Stimulated activated naive CD4-positive, alpha-beta T cell treated with Interleukin-2 at 50 U/mL for 16 hours (primary cell): ENCODE measurements around the gene ARHGAP30.
"Not testable (repeated sequence)": the region's sequence is repeated elsewhere in the genome, so short reads cannot be mapped to it uniquely, and the experiment has no call there.

ENCODE experiments used
- DNase-seq: peaks from one replicate; lab custom pipeline; 2025; lab: John Stamatoyannopoulos, UW

ARHGAP30 gene

DNA sequence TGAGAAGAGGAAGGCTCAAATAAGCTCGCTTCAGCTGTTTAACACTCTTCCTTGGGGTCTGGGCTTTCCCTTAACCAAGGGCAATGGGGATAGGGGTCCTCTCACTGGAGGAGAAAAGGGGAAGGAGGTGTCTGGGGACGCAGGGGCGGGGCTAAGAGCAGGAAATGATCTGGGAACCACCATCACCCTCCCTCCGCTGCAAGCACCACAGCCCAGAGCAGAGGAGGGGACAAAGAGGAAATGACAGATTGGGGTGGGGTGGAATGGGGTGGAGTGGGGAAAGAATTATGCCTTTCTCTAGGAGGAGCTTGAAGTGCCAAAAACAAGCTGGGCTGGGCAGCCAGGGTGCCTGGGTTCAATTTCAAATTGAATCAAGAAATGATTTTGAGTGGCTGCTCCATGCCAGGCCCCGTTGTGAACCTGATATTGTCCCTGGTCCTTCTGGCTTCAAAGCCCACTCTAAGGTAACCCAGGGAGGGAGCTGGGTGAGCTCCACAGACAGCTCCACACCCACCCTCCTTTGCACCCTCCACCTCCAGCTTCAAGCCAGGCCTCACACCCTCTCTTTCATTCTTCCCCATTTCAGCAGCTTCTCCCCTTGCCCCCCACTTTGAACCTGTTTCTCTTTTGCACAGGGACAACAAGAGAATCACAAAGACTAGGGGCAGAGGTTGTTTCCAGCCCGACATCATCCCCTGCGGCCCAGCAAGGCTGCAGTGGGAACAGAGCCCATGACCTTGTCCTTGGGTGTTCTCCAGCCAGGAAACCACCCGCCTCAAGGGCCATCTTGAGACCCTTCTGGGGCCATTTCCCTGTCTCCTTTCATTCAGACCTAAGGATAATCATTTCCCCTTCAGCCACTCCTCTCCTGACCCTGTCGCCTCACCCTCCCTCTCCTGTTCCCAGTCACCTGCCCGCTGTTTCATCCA lies 1.1 kb downstream of the ARHGAP30 start:
- DNase-seq = peak; percentile 74

DNA sequence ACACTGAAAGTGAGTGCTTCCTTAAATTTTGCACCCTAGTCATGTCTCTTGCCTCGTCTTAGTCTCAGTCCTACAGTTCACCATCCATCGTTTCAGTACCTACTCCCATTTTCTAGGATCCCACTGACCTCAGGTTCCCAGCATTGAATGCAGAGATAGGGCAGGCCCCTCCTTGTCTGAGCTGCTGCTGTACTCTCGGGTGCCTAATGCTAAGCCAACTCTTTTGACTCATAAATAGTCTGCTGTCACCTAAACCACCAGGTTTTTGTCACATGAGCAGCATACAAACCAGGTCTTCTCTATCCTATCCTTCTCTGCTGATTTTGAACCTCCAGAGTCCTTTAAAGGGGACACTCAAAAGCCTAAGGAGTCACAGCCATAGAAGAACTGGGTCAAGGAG lies 3.0 kb downstream of the ARHGAP30 start:
- peak; percentile 15 for DNase-seq

DNA sequence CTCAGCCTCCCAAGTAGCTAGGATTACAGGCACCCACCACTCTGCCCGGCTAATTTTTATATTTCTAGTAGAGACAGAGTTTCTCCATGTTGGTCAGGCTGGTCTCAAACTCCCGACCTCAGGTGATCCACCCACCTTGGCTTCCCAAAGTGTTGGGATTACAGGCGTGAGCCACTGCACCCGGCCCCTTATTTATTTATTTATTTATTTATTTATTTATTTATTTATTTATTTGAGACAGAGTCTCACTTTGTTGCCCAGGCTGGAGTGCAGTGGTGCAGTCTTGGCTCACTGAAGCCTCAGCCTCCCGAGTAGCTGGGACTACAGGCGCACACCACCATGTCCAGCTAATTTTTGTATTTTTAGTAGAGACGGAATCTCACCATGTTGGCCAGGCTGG lies 4.0 kb downstream of the ARHGAP30 start:
- DNase-seq = not testable (repeated sequence)

DNA sequence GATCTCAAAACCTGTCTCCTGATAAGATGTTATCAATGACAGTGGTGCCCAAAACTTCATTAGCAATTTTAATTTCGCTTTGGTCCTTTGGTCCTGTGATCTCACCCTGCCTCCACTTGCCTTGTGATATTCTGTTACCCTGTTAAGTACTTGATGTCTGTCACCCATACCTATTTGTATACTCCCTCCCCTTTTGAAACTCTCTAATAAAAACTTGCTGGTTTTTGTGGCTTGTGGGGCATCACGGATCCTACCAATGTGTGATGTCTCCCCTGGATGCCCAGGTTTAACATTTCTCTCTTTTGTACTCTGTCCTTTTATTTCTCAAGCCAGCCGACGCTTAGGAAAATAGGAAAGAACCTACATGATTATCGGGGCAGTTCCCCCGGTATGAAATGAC lies 5.8 kb downstream of the ARHGAP30 start:
- DNase-seq = not testable (repeated sequence)

DNA sequence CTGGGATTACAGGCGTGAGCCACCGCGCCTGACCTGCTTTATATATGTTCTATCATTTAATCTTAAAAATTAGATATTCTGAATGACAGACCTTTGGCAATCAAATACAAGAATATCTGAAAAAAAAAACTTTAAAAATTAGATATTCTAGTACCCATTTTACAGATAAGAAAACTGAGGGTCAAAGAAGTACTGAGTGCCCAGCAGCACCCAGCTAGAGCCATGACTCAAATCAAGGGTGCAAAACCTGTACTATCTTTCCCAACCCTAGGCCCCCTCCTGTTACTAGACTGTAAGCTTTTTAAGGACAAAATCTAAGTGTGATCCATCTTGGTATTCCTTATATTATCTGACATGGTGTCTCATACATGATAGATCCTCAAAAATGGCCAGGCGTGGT lies 8.3 kb downstream of the ARHGAP30 start:
- DNase-seq = no peak

DNA sequence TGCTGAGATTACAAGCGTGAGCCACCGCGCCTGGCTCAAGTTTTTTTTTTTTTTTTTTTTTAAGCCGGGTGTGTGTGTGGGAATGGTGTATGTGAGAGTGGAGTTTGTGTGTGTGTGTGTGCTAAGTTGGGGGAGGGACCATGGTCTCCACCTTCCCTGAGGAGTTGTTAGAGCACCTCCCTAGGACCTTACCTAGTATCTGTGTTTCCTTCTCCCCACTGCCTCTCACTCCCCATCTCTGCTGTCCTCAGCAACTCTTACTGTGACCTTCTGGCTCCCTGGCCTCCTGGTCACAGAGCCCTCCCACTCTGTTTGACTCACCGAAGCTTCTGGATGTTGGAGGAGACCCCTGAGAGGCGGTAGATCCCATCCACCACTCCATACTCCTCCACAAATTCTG lies 10.4 kb downstream of the ARHGAP30 start:
- DNase-seq = no peak

DNA sequence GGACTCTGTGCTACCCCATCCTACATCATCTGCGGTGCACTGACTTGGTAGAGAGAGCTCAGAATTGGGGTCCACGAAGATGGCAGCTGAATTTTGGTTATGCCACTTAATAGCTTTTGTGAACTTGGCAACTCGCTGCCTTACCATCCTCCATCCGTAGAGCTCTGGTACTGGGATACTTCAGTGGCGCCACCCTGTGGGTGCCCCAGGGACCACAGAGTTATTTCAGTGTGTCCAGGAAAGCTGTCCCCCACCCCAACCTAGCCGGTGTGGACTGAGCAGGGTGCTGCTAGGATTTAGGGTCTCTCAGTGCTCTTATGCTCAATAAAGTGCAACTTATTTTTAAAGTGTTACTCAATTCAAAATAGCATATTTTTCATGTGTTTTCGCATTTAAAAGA lies 14.9 kb downstream of the ARHGAP30 start:
- DNase-seq = no peak

DNA sequence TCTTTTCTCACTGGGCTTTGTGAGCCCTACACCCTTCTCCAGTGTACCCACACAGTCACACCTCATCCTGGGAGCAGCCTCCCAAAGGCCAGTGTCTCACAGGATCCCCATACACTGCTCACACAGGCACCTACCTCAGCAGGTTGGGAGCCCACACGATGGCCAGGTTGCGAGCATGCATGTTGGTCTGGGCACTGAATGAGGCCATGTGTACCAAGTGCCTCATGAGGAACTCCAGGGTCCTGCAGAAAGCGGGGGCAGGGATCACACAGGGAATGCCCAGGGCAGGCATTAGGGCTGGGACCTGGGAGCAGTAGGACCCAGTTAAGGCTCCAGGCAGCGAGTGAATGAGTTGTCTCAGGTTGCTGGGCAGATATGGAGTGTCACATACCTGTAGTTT lies 15.5 kb downstream of the ARHGAP30 start:
- DNase-seq = no peak

DNA sequence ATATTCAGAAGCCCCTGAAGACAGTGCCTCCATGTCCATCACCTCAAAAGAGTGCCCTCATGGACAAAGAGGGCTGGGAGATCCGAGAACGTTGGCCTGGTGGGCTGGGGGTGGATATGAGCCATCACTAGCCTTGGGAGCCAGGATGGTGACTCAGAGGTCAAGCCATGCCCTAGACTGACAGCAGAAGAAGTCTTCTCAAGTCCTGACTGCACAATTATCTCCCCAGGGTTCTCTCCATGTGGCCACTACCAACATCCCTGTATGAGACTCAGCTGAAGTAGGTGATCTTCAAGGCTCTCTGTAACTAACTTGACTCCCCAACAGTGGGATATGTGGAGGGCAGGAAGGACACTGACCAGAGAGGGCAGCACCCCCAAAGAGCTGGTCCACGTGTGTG lies 16.8 kb downstream of the ARHGAP30 start:
- no peak for DNase-seq

DNA sequence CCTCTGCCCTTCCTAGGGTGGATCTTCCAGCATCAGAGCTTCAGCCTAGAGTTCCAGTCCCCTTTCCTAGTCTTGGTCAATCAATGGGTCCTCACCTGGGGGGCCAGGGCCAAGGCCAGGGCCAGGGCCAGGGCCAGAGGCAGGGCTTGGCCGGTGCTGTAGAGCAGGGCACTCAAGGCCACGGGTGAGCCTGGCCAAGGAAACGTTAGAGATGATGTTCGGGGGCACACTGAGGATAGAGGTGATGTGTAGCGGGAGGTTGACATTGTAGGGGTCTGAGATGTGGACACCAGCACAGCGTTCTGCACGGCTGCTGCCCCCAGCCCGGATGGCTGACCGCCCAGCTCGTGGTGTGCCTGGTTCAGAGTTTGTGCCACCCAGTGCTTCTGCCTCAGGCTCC lies 18.5 kb downstream of the ARHGAP30 start:
- DNase-seq = no peak

DNA sequence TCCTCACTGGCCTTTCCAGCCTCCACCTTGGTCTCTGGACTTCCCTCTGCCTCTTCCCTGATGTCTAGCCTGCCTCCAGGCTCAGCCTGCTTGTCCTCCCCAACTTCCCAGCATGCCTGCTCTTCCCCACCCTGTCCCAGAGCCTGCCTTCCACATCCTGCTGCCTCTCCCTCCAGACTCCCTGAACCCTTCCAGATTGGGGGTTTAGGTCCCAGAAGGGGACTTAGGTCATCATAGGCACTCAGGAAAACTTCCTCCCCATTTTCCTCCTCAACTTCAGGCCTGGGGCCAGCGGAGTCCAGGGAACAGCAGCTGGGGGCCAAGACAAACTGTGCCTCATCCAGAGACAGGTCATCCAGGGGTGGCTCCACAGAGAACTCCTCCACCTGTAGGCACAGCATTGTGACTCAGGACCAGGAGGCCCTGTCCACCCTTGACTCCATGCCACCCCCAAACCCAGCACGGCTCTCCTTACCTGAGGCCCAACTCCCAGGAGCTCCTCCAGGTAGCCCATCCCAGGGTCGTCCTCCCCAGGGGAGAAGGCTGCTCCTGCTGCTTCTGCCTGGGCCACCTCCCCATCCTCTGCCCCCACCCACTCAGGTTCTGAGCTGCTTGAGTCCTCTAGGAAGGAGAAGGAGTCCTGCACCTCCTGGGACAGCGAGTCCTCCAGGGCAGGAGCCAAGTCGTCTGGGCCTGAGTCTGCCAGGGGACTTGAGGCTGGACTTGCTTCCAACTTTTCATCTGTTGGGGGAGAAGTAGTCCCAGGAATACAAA lies 20.6 kb downstream of the ARHGAP30 start:
- no peak for DNase-seq

DNA sequence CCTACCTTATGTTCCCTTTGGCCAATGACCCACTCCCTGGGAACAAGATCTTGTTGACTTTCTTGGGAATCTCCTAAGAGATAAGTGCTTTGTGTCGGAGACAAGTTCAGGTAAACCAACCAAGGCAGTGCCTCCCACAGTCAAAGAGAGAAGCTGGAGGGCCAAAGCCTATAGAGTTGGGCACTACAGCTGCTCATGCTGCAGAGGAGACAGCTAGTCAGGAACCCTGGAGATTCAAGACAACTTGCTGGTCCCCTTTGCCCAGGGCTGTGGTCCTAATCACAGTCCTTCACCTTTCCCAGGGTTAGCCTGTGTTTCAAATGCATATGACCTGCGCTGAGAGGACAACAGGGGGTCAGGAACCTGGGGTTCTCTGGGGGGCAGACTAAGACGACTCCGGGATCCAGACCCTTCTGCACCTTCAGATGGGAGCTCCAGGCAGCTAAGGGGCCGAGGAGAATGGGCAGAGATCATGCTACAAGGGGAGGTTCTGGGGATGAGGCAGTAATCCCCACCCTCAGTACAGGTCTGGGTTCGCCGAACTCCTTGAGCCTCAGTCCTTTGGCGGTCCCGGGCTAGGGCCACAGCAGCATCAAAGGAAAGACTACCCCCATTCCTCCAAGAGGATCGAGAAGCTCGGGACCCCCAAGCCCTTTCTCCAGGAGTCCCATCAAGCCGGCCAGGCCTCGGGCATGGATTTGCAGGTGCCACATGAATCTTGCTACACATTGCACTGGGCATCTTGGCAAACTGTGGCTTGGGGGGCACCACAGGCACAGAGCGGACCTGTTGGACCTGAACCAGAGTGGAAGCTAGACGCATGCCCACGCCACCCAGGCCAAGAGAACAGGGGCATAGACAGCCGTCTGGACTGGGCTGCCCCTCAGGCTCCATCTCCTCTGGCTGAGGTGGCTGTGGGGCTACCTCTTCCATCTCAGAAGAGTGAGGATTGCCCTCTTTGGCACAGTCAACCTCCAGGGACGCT lies 22.0 kb downstream of the ARHGAP30 start:
- no peak for DNase-seq

DNA sequence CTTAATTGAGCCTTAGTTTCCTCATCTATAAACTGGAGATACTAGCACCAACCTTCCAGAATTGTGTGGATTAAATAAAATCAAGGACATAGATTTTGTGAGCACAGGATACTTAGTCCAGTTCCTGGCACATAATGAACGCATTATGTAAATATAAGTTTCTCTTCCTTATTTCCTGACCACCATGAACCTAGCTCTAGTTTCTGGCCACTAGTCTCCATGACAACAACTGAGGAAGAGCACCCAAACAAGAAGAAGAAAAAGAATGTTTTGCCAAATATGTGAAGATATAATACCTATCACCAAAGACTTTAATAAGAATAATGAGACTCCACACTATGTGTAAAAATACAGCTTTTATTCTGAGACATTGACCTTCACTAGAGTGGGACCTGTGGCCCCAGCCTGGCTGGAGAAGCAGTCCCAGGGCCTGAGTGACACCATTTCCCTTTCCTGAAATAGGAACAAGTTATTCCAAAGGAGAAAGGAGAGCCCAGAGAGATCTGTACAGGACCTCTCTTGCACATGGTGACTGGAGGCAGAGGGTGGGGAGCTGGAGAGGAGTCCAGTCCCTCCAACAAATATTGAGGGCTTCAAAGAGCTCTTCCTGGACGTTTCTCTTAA lies 23.0 kb downstream of the ARHGAP30 start:
- DNase-seq = no peak

DNA sequence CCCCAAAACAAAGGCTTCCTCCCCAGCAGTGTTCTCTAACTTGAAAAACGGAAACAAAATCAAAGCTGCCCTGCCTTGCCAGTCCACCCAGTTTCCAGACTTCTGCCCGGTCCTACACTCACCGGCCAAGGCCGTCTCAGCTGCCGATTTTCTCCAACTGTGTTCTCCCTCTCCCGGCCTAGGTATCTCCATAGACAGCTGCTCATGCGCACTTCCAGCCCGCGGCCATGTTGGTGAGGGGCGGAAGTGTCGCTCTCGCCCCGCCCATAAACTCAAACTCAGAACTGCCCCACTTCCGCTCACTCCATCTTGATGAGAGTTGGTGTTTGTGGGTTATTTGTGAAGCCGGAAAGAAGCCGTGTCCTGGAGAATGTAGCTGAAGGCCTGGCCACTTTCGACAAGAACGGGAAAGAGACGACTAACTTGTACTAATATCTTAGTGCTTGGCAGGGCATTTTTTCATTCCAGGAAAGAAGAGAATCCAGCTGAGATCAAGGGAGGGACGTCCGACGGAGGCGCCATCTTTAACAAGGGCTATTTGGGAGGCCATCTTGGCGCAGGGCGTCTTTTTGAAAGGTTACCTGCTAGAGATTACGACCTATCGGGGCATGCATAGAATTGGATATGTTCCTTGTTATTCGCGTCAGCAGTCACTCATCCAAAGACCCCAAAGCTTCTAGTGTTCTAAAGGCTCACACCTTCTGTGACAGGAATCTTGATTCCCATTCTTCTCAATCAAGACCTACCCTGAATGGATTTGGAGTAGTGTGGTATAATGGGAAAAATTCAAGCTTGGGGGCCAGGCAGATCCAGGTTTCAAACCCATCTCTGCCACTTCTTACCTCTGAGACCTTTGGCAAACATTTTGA lies 23.7 kb downstream of the ARHGAP30 start, which contains the start of gene USF1:
Gene USF1 (minus strand): TSS at position 242 of the 869 bp plus-strand sequence. CDS start 2,702 bp downstream, outside the sequence.
- DNase-seq = peak; percentile 87

DNA sequence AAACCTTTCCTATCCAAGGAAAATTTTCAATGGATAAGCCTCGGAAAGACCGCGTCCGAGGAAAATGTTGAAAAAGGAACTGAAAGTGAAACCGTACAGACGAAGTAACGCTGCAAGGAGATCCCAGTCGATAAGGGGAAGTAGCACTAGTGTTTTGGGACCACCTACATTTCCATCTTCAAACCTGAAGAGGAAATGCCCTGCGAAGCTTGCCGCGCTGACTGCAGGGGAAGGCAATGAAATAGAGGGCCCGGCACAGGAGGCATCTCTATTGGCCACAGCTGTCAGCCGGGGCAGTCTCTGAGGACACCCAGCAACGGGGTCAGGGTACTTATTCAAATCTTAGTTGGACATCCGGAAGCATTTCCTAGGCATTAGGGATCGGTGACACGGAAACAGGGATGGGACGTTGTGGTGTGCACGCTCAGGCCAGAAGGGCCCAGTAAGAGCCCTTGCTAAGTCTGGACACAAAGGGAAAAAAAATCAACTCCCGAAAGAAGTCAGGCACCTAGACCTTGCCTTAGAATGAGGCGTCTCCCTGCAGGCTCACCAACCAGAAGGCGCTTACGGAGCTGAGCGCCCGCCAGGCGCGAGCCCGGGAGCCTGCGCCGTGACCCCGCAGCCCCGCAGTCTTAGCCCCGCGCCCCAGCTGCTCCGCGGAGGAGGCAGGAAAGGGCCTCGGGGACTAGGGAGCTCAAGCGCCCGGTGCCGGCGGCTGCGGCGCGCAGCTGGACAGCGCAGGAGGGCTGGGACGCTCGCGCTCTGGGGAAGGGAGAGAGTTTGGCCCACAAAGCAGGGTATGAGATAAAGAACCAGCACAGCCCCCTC lies 24.6 kb downstream of the ARHGAP30 start:
- DNase-seq = peak; percentile 39

DNA sequence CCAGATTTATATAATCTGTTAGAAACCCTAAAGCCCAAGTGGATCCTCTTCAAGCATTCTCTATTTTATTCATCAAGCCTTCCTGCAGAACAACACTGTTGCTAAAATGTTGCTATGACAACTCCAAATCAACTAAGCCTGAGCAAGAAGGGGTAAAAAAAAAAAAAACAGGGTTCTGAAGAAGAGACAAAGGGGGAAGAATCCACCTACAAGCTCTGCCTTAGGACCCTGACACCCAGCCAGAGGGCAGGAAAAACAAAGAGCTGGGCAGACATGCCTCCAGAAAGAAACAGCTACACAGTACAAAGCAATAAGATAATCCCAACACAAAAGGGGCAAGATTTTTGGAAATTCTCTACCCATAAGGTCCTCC lies 25.2 kb downstream of the ARHGAP30 start:
- no peak for DNase-seq

DNA sequence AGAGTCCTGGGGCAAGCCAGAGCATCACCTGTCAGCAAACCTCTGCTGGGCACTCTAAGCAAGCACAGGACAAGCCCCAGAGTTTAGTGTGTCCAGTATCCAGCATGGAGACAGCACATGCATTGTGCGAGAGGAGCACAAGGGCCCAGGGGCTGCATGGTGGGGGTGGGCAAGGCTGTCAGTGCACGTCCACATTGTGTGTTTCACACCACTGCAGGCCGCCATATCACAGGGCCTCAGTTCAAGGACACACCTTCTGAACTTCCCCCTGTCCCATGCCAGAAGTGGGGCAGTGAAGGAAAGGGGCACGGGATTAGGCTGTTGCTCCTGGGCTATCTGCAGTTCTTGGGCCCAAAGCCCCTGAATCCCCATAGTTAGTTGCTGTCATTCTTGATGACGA lies 30.1 kb downstream of the ARHGAP30 start:
- DNase-seq = no peak

DNA sequence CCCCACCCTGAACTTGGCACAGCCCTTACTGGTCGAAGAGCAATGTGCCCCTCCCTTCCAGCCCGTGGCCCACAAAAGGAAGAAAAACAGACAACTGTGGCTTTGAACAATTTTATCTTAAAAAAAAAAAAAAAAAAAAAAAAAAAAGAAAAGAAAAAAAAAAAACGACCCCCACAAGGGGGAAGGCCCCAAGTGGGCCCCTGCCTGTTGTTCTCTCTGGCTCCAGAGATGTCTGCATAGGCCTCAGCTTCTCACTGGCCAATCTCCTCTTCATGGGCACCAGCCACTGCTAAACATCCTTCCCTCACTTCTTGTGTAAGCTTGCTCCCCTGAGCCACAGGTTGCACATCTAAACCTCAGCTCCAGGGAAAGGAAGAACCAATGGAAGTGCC lies 30.5 kb downstream of the ARHGAP30 start:
- no peak for DNase-seq

DNA sequence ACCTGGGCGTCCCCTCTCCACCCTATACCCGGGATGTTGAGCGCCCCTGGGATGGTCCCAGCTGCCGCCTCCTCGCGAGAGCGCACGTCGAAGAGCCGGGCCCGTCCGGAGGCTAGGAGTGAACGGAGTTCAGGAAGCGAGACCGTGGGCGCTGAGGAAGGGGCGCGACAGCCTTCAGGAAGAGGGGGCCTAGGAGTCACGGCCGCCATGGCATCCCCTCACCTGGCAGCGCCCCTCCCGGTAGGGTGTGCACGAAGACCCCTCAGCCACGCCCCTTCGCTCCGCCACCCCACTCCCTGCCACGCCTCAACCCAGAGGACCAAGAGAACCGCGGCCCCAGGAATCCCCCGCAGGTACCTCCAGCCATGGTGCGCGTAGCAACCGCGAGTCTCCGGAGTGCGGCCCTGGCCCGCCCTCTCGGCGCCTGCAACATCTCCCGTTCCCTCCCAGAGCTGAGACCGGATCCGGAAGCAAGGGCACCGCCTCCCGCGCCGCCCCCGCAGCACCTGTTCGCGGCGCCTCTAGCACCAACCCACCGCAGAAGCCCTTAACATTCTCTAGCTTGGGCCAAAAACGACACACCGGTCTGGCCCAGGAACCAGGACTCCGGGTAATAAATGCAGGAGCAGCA lies 31.1 kb downstream of the ARHGAP30 start, which contains the start of gene TSTD1:
Gene TSTD1 (minus strand): TSS at position 442 of the 631 bp plus-strand sequence. CDS start 75 bp downstream, at position 367.
- DNase-seq = peak; percentile 87
